Peyer's patch (tissue), 4 donors: ENCODE data around the gene TMTC4. TPM values are rescaled to one million over a fixed set of nuclear protein-coding genes. Genes with fewer than 3 reads are reported as not detected.

ENCODE experiments used
- DNase-seq, 3 donors: peaks; one replicate each; pipeline ENCODE4 v3.0.0-alpha.2; 2017 to 2019
- H3K27ac ChIP-seq, 4 donors: fragments of 200-600 bp; sonication (generic); one replicate each; pipeline ENCODE4 v1.5.1; 2016 to 2019
- H3K27me3 ChIP-seq, 2 donors: fragments of 200-600 bp; sonication (generic); one replicate each; pipeline ENCODE4 v1.5.1; 2019
- H3K36me3 ChIP-seq, 3 donors: fragments of 200-600 bp; sonication (generic); one replicate each; pipeline ENCODE4 v1.5.1; 2016 to 2019
- H3K4me1 ChIP-seq, 4 donors: fragments of 200-600 bp; sonication (generic); one replicate each; pipeline ENCODE4 v1.5.1; 2016 to 2019
- H3K4me3 ChIP-seq, 4 donors: fragments of 200-600 bp; sonication (generic); 1 replicate in 3 of 4; 2 replicates in 1 of 4; pipeline ENCODE4 v1.5.1; 2016 to 2019; ENCODE audit warnings: mild to moderate bottlenecking in 1 of 4
- H3K9me3 ChIP-seq, 4 donors: fragments of 200-600 bp; sonication (generic); one replicate each; pipeline ENCODE4 v1.5.1; 2016 to 2019; ENCODE audit warnings: mild to moderate bottlenecking in 1 of 4
- POLR2A ChIP-seq, 2 donors: fragments of 450-650 bp; IDR thresholded peaks; one replicate each; pipeline ENCODE4 v1.5.1; 2017; ENCODE audit warnings: antibody characterized with exemption in 2 of 2, mild to moderate bottlenecking in 2 of 2, moderate library complexity in 2 of 2
- total RNA-seq, 4 donors: library from RNA; depleted of rRNA; stranded (reverse); fragments of >200 nt; gene quantifications; one replicate each; pipeline ENCODE4 v1.1.0, GENCODE V29; 2016
- TF ChIP-seq, protein P1 (sequence below), 6 experiments: fragments of 450-650 bp in 4 of 6; fragments of 200-600 bp in 2 of 6; sonication (generic) in 1 of 6; IDR thresholded peaks; one replicate each; pipeline ENCODE4 v1.5.1; 2017 to 2019; ENCODE audit warnings: antibody characterized with exemption in 6 of 6, mild to moderate bottlenecking in 3 of 6, moderate library complexity in 1 of 6

The TMTC4 gene
- total RNA-seq, 4 donors from 2014 or later: 29.7 to 36.6 (median 33.7) TPM

DNA sequence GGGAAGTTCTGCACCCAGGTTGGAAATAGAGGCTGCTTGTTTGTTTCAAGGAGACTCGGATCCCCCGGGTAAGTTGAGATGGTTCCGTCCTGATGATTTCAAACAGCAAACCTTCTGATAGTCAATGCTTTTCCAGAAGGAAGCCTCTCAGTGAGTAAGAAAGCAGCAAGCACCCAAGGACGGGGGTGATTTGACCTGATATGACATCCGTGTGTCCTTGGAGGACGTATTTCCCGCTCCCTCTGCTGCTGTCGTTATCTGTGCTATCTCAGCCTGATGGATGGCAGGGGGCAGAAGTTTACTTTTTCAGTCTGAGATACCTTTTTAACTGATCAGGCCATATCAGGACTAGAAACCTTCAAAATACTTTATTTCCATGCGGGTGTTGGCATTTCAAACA, 80.3 kb downstream of the TMTC4 start:
- Histone ChIP-seq H3K27me3 (no peaks in the 10 kb centered on the region), H3K9me3 (no peaks in the 10 kb centered on the region), H3K4me3 (no peak overlapping the region), H3K36me3 (no peaks in the 10 kb centered on the region), H3K4me1 (peaks cover 0 to under 1% (median 0%) of the 10 kb centered on the region in 4 donors), H3K27ac (no peak overlapping the region)
- no peak for DNase-seq
- no peak for TF ChIP-seq POLR2A (IDR thresholded peaks at IDR 0.05)
- TF ChIP-seq, protein P1, sequence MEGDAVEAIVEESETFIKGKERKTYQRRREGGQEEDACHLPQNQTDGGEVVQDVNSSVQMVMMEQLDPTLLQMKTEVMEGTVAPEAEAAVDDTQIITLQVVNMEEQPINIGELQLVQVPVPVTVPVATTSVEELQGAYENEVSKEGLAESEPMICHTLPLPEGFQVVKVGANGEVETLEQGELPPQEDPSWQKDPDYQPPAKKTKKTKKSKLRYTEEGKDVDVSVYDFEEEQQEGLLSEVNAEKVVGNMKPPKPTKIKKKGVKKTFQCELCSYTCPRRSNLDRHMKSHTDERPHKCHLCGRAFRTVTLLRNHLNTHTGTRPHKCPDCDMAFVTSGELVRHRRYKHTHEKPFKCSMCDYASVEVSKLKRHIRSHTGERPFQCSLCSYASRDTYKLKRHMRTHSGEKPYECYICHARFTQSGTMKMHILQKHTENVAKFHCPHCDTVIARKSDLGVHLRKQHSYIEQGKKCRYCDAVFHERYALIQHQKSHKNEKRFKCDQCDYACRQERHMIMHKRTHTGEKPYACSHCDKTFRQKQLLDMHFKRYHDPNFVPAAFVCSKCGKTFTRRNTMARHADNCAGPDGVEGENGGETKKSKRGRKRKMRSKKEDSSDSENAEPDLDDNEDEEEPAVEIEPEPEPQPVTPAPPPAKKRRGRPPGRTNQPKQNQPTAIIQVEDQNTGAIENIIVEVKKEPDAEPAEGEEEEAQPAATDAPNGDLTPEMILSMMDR (IDR thresholded peaks at IDR 0.05): no peak

DNA sequence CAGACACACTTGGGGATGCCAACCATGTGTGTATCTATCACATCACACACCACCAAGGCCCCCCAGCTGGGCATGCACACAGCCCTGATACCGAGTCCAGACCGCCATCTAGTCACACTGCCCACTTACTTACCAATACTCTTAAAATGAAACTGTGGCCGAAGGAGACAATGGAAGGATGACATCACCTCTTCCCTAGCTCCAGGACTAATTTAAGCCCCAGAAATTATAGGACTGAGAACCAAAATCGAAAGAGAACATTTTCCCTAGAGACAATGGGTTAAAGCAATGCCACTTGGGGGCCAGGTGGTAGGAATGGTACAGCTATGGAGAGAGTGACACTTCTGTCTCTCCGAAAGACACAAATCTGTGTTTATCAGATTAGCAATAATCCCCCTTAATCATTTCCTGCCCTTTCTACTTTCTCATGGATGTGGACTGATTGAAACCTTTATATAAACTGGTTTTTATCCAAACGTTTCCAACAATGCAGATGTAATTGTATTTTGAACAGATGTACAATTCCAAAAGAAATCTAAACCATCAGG, 85.3 kb downstream of the TMTC4 start:
- TF ChIP-seq POLR2A (IDR thresholded peaks at IDR 0.05): no peak
- TF ChIP-seq, protein P1 (IDR thresholded peaks at IDR 0.05): no peak
- Histone ChIP-seq H3K36me3 (no peaks in the 10 kb centered on the region), H3K4me3 (peak overlapping the region in 3 of 4 donors; percentile 68 to 92 (median 75)), H3K27me3 (no peaks in the 10 kb centered on the region), H3K4me1 (peaks cover 0 to 7% (median 0%) of the 10 kb centered on the region in 4 donors), H3K27ac (peak overlapping the region in 1 of 4 donors; percentile 85), H3K9me3 (no peaks in the 10 kb centered on the region)
- no peak for DNase-seq

DNA sequence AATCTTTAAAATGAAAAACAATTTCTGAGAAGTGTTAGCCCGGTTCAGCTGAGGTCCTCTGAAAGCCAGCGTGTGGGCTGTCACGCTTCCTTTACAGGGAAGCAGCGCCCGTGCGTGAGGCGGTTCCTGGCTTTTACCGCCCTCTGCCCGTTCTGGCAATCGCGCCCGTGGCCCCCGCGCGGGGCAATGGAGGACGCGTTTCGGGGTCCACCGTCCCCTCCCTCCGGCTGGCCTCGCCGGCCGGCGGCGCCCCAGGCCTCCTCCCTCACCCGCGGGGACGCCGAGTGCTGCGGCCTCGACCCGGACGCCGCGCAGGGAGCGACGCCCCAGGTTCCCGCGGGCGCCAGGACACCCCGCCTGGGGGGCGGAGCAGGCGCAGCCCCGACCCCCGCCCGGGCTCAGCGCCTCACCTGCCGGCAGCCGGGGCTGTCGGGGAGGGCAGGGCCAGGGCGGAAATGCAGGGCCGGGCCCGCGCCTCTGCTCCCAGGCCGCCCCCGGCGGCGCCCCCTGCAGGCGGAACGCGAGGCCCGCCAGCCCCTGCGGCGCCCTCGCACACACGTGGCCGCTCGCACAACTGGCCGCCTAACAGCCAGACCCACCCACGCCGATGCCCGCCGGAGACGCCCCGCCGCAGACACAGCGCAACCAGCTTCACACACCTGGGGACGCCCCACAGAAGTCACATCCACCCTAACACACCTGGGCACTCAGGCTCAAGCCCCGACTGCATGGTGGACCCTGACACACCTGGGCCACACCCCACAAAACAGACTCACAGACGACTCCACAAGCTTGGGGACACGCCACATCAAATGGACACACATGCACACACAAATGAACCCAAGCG, 86.0 kb downstream of the TMTC4 start, which contains the start of gene GGACT:
GGACT (minus strand) TSS at position 459 of the 847 bp plus-strand sequence. CDS start 56,198 bp downstream, outside the sequence.
- DNase-seq: peak; percentile 76 to 89 (median 88)
- Histone ChIP-seq H3K36me3 (no peaks in the 10 kb centered on the region), H3K27me3 (no peaks in the 10 kb centered on the region), H3K4me3 (peak within 1 kb of the TSS; percentile 68 to 92 (median 80)), H3K27ac (peak within 1 kb of the TSS; percentile 75 to 89 (median 82)), H3K4me1 (peaks cover 0 to 7% (median 0%) of the 10 kb centered on the region in 4 donors), H3K9me3 (no peaks in the 10 kb centered on the region)
- TF ChIP-seq POLR2A (IDR thresholded peaks at IDR 0.05): peak in 1 of 2 donors; percentile 57
- TF ChIP-seq, protein P1 (IDR thresholded peaks at IDR 0.05): peak; percentile 63 to 88 (median 86)

DNA sequence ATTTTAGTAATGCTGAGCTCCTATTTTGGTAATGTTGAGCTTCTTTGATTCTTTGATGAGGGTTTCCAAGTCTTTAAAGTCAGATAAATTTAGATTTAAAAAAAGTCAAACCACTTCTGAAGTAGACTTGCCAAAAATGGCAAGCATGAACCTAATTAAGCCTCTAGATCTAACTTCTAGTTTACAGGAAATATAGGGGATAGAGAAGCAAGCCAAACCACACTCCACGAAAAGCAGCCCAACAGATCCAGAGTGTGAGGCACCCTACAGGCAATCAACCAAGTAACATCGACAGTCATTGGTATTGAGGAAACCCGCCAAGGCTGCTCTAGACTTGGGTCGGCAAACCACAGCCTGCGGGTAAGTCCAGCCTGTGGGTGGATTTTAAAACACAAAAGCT, 89.7 kb downstream of the TMTC4 start:
- DNase-seq: no peak
- H3K4me3 ChIP-seq: no peak overlapping the region
- TF ChIP-seq POLR2A (IDR thresholded peaks at IDR 0.05): no peak
- TF ChIP-seq, protein P1 (IDR thresholded peaks at IDR 0.05): no peak
- H3K36me3 ChIP-seq: no peaks in the 10 kb centered on the region
- no peaks in the 10 kb centered on the region for H3K9me3 ChIP-seq
- no peak overlapping the region for H3K27ac ChIP-seq
- H3K27me3 ChIP-seq: no peaks in the 10 kb centered on the region
- peaks cover 0 to 7% (median 0%) of the 10 kb centered on the region in 4 donors for H3K4me1 ChIP-seq

DNA sequence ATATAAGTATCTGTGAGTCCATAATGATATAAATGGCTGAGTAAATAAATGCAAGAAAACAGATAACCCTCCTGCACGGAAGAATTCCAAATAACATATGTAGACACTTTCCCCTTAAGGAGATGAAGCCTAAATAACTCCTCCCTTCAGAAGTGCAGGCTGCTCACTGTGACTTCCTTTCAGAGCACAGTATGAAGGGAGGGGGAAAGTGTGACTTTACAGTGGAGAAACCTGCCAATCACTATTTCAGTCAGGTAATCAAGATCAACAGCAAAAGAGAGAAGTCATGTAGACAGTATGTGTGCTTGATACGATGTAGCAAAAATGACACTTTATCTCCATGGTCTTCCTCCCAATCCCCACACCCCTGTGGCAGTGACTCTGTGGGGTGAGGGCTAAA, 93.1 kb downstream of the TMTC4 start:
- Histone ChIP-seq H3K27me3 (no peaks in the 10 kb centered on the region), H3K9me3 (no peaks in the 10 kb centered on the region), H3K27ac (no peak overlapping the region), H3K4me3 (no peak overlapping the region), H3K4me1 (no peaks in the 10 kb centered on the region), H3K36me3 (no peaks in the 10 kb centered on the region)
- TF ChIP-seq POLR2A (IDR thresholded peaks at IDR 0.05): no peak
- TF ChIP-seq, protein P1 (IDR thresholded peaks at IDR 0.05): no peak
- no peak for DNase-seq
